Measurements from ENCODE around the gene PBX1.

PBX1 gene

GRCh38 chr1:164604541-164604940 is 45.6 kb downstream of the PBX1 start:
- H3K27ac ChIP-seq, result peak overlapping the region; percentile 98
- TF ChIP-seq CTCF (conservative IDR thresholded peaks at IDR 0.05), result no peak

GRCh38 chr1:164605254-164606091 is 46.5 kb downstream of the PBX1 start:
- no peak for TF ChIP-seq CTCF (conservative IDR thresholded peaks at IDR 0.05)
- H3K27ac ChIP-seq, result peak overlapping the region; percentile 98

- H3K27ac ChIP-seq, result no peak overlapping the region
- no peak for TF ChIP-seq CTCF (conservative IDR thresholded peaks at IDR 0.05)
These were observed 48.4 kb downstream of the PBX1 start for GRCh38 chr1:164607351-164607750.

GRCh38 chr1:164608651-164609057 is 49.7 kb downstream of the PBX1 start:
- H3K27ac ChIP-seq, result no peak overlapping the region
- TF ChIP-seq CTCF (conservative IDR thresholded peaks at IDR 0.05), result no peak

DNA sequence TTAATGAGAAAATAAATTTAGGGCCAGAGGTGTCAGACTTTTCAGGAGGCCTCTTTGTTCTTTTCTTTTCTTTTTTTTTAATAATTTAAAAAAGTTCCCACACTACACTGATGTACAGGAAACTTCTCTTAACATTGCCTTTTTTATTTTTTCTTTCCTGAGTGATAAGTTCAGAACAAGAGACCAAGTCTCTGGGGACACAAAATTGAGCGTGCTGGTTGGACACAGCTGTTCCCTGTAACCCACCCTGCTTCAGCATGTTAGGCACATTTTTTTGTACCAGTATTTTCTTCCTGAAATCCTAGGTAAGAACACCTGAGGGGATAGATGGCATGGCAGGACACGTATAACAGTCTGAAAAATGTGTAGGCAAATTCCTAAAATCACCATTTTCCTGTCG is 50.1 kb downstream of the PBX1 start:
- TF ChIP-seq CTCF (conservative IDR thresholded peaks at IDR 0.05), result no peak
- H3K27ac ChIP-seq, result no peak overlapping the region

DNA sequence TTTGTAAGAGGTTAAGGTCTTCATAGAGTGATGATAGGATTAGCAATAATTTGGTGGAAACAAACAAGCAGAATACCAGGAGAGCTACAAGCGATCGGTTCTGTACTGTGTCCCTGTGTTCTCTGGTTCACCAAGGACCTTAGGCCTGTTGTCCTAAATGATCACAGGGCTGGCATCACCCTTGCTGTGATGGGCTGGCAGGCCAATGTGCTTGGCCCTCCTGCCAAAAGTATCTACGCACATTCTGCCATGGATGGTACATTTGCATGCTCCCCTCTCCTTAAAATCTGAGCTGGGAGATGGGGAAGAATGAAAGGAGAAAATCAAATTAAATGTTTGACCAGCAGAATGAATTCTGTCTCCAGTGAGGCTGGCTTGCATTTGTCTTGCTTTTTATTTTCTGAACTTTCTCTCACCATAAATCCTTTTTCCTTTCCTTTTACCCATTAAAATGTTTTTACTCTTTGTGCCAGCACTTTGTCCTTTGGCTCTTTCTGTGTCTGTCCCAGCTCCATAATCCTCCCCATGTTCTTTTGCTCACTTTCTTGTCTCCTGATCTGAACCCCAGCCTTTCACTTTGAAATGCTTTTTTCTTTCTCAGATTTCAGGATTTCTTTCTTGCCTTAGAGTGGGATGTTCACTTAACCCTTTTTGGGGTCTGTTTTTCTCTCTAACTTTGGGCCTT is 51.7 kb downstream of the PBX1 start:
- TF ChIP-seq CTCF (conservative IDR thresholded peaks at IDR 0.05), result no peak
- peak overlapping the region; percentile 62 for H3K27ac ChIP-seq

DNA sequence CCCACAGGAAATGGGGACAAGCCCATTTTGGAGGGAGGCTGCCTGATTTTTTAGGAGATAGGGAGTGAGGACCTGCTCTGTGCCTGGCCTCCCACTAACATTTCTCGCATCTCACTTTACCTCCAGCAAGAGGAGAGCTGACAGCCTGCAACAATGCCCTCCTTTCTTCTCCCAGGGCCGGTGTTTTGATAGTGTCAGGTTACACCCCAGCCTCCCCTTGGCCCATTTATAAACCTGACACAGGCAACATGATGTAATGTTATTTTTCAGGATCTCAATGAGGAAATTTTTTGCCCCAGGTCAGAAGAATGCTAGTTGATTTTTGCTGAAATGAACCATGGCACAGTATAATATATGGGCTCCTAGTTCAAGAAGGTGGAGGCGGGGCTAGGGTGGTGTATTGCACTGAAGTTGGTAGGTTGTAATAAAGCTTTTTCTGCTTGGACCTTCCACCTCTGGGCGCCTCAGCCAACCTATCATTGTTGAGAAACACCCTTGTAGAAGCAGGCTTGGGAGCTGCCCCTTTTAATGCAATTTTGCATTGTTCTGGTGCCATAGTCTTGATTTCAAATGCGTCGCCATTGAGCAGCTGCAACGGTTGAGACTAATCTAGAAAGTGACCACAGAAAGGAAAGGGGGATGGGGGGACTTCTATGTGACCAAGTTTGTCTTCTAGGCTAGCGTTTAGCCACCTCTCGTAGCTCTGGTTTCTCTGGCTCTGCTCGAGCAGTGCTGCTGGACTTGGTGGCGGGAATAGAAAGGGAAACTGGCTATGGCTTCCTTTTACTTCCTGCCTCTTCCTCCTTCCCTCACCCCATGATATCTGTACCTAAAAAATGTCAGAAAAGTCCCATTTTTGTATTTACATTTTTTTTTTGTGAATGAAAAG is 53.0 kb downstream of the PBX1 start:
- peak overlapping the region; percentile 62 for H3K27ac ChIP-seq

More for the DNA sequence above, 53.0 kb downstream of the PBX1 start:
- no peak for TF ChIP-seq CTCF (conservative IDR thresholded peaks at IDR 0.05)

Data from VCaP (cell line).